ENCODE measurements around the gene GALK1. TPM values are rescaled to one million over a fixed set of nuclear protein-coding genes. Genes with fewer than 3 reads are reported as not detected.
A peak's percentile ranks its signal among the peaks of the same experiment; 100 is the strongest.

Gene GALK1
- total and polyA plus RNA-seq, 3 experiments from 2014 or later, result 19.7 to 39.7 (median 33.2) TPM

GRCh38 chr17:75809631-75810111 lies 44.7 kb upstream of the GALK1 start:
- Mint-ChIP-seq H3K4me3 (no peak overlapping the region), H3K27ac (no peak overlapping the region), H3K9me3 (no peaks in the 10 kb centered on the region), H3K4me1 (peaks cover 0 to 4% (median 2%) of the 10 kb centered on the region in 3 donors), H3K36me3 (peaks cover 0 to 54% (median 0%) of the 10 kb centered on the region in 3 donors), H3K27me3 (no peaks in the 10 kb centered on the region)
- Histone ChIP-seq H3K4me3 (ENCODE audit: low read length) (no peak overlapping the region), H3K36me3 (ENCODE audit: insufficient read depth, low read length) (peaks cover 10% of the 10 kb centered on the region), H3K27me3 (ENCODE audit: insufficient read depth, low read length, poor library complexity, severe bottlenecking) (no peaks in the 10 kb centered on the region), H3K4me1 (ENCODE audit: insufficient read depth, low read length) (no peaks in the 10 kb centered on the region), H3K27ac (ENCODE audit: low read depth, low read length) (no peak overlapping the region), H3K9me3 (ENCODE audit: low read length) (no peaks in the 10 kb centered on the region)
- DNase-seq, result peak in 1 of 5 donors; percentile 39
- ChIA-PET POLR2A (no interaction called here), CTCF (no interaction called here)

- H3K4me1 Mint-ChIP-seq, result peaks cover 0 to 5% (median 2%) of the 10 kb centered on the region in 3 donors
- H3K27ac Mint-ChIP-seq, result peak overlapping the region in 2 of 8 donors; percentile 36 to 75
- no peak overlapping the region for H3K4me3 ChIP-seq (ENCODE audit: low read length)
- H3K36me3 Mint-ChIP-seq, result peaks cover 0 to 49% (median 0%) of the 10 kb centered on the region in 3 donors
- H3K4me1 ChIP-seq (ENCODE audit: insufficient read depth, low read length), result no peaks in the 10 kb centered on the region
- no peaks in the 10 kb centered on the region for H3K27me3 ChIP-seq (ENCODE audit: insufficient read depth, low read length, poor library complexity, severe bottlenecking)
- no peak overlapping the region for H3K27ac ChIP-seq (ENCODE audit: low read depth, low read length)
- H3K27me3 Mint-ChIP-seq, result no peaks in the 10 kb centered on the region
- H3K9me3 Mint-ChIP-seq, result no peaks in the 10 kb centered on the region
- ChIA-PET POLR2A (interaction anchor here (0.6 kb wide), 1 partner anchor 24 kb away, joined by 6 read pairs; the partner anchor contains the start of gene UNK), CTCF (no interaction called here)
- H3K4me3 Mint-ChIP-seq, result no peak overlapping the region
- H3K36me3 ChIP-seq (ENCODE audit: insufficient read depth, low read length), result peaks cover 10% of the 10 kb centered on the region
- H3K9me3 ChIP-seq (ENCODE audit: low read length), result no peaks in the 10 kb centered on the region
- peak in 1 of 5 donors; percentile 22 for DNase-seq
Observed at GRCh38 chr17:75808905-75809621, 44.1 kb upstream of the GALK1 start.

GRCh38 chr17:75808549-75808904 lies 43.5 kb upstream of the GALK1 start:
- Mint-ChIP-seq H3K9me3 (no peaks in the 10 kb centered on the region), H3K36me3 (peaks cover 0 to 45% (median 0%) of the 10 kb centered on the region in 3 donors), H3K27ac (peak overlapping the region in 4 of 8 donors; percentile 1 to 88 (median 80)), H3K4me1 (peaks cover 3 to 10% (median 5%) of the 10 kb centered on the region in 3 donors), H3K27me3 (no peaks in the 10 kb centered on the region), H3K4me3 (no peak overlapping the region)
- CTCF ChIA-PET, result no interaction called here
- Histone ChIP-seq H3K27ac (ENCODE audit: low read depth, low read length) (no peak overlapping the region), H3K27me3 (ENCODE audit: insufficient read depth, low read length, poor library complexity, severe bottlenecking) (no peaks in the 10 kb centered on the region), H3K9me3 (ENCODE audit: low read length) (no peaks in the 10 kb centered on the region), H3K4me3 (ENCODE audit: low read length) (no peak overlapping the region), H3K4me1 (ENCODE audit: insufficient read depth, low read length) (no peaks in the 10 kb centered on the region), H3K36me3 (ENCODE audit: insufficient read depth, low read length) (peaks cover 10% of the 10 kb centered on the region)
- POLR2A ChIA-PET, result no interaction called here
- peak in 1 of 5 donors; percentile 1 for DNase-seq

GRCh38 chr17:75807861-75808260 lies 42.9 kb upstream of the GALK1 start:
- Histone ChIP-seq H3K4me3 (ENCODE audit: low read length) (no peak overlapping the region), H3K4me1 (ENCODE audit: insufficient read depth, low read length) (no peaks in the 10 kb centered on the region), H3K27me3 (ENCODE audit: insufficient read depth, low read length, poor library complexity, severe bottlenecking) (no peaks in the 10 kb centered on the region), H3K27ac (ENCODE audit: low read depth, low read length) (no peak overlapping the region), H3K36me3 (ENCODE audit: insufficient read depth, low read length) (peaks cover 8% of the 10 kb centered on the region), H3K9me3 (ENCODE audit: low read length) (no peaks in the 10 kb centered on the region)
- DNase-seq, result peak in 1 of 5 donors; percentile 27
- ChIA-PET POLR2A (no interaction called here), CTCF (interaction anchor here (0.8 kb wide), 1 partner anchor 15 kb away, joined by 3 read pairs; no protein-coding TSS in a partner anchor)
- Mint-ChIP-seq H3K9me3 (no peaks in the 10 kb centered on the region), H3K4me1 (peaks cover 4 to 12% (median 9%) of the 10 kb centered on the region in 3 donors), H3K4me3 (no peak overlapping the region), H3K27ac (peak overlapping the region in 1 of 8 donors; percentile 73), H3K36me3 (peaks cover 0 to 44% (median 0%) of the 10 kb centered on the region in 3 donors), H3K27me3 (no peaks in the 10 kb centered on the region)

GRCh38 chr17:75806822-75807500 lies 42.0 kb upstream of the GALK1 start:
- peak in 1 of 5 donors; percentile 35 for DNase-seq
- Mint-ChIP-seq H3K9me3 (no peaks in the 10 kb centered on the region), H3K27ac (peak overlapping the region in 2 of 8 donors; percentile 87 to 90), H3K4me3 (no peak overlapping the region), H3K4me1 (peaks cover 4 to 12% (median 9%) of the 10 kb centered on the region in 3 donors), H3K27me3 (no peaks in the 10 kb centered on the region), H3K36me3 (peaks cover 0 to 37% (median 0%) of the 10 kb centered on the region in 3 donors)
- Histone ChIP-seq H3K27me3 (ENCODE audit: insufficient read depth, low read length, poor library complexity, severe bottlenecking) (no peaks in the 10 kb centered on the region), H3K27ac (ENCODE audit: low read depth, low read length) (no peak overlapping the region), H3K4me1 (ENCODE audit: insufficient read depth, low read length) (no peaks in the 10 kb centered on the region), H3K9me3 (ENCODE audit: low read length) (no peaks in the 10 kb centered on the region), H3K4me3 (ENCODE audit: low read length) (no peak overlapping the region), H3K36me3 (ENCODE audit: insufficient read depth, low read length) (peaks cover 4% of the 10 kb centered on the region)
- POLR2A ChIA-PET, result no interaction called here
- CTCF ChIA-PET, result interaction anchor here (0.8 kb wide), 1 partner anchor 16 kb away, joined by 3 read pairs; no protein-coding TSS in a partner anchor

- H3K9me3 ChIP-seq (ENCODE audit: low read length), result no peaks in the 10 kb centered on the region
- Mint-ChIP-seq H3K27me3 (no peaks in the 10 kb centered on the region), H3K4me3 (no peak overlapping the region), H3K36me3 (peaks cover 0 to 28% (median 5%) of the 10 kb centered on the region in 3 donors), H3K27ac (peak overlapping the region in 1 of 8 donors; percentile 27), H3K9me3 (no peaks in the 10 kb centered on the region), H3K4me1 (peaks cover 6 to 20% (median 9%) of the 10 kb centered on the region in 3 donors)
- no peak for DNase-seq
- no peak overlapping the region for H3K4me3 ChIP-seq (ENCODE audit: low read length)
- ChIA-PET CTCF (interaction anchor here (0.8 to 2.7 kb wide), 4 partner anchors 9 to 170 kb away, joined by 3 to 7 read pairs (median 3); partner anchors contain the start of gene SMIM5), POLR2A (interaction anchor here (1.1 to 1.4 kb wide), 2 partner anchors 16 to 19 kb away, joined by 3 read pairs; no protein-coding TSS in a partner anchor)
- H3K36me3 ChIP-seq (ENCODE audit: insufficient read depth, low read length), result peaks cover 3% of the 10 kb centered on the region
- no peak overlapping the region for H3K27ac ChIP-seq (ENCODE audit: low read depth, low read length)
- no peaks in the 10 kb centered on the region for H3K27me3 ChIP-seq (ENCODE audit: insufficient read depth, low read length, poor library complexity, severe bottlenecking)
- H3K4me1 ChIP-seq (ENCODE audit: insufficient read depth, low read length), result no peaks in the 10 kb centered on the region
Observed at GRCh38 chr17:75803883-75804282, 38.9 kb upstream of the GALK1 start.

- Histone ChIP-seq H3K36me3 (ENCODE audit: insufficient read depth, low read length) (peaks cover 17% of the 10 kb centered on the region), H3K9me3 (ENCODE audit: low read length) (no peaks in the 10 kb centered on the region), H3K4me1 (ENCODE audit: insufficient read depth, low read length) (no peaks in the 10 kb centered on the region), H3K4me3 (ENCODE audit: low read length) (no peak overlapping the region), H3K27me3 (ENCODE audit: insufficient read depth, low read length, poor library complexity, severe bottlenecking) (no peaks in the 10 kb centered on the region), H3K27ac (ENCODE audit: low read depth, low read length) (no peak overlapping the region)
- Mint-ChIP-seq H3K9me3 (no peaks in the 10 kb centered on the region), H3K36me3 (peaks cover 0 to 50% (median 8%) of the 10 kb centered on the region in 3 donors), H3K4me1 (peaks cover 9 to 27% (median 22%) of the 10 kb centered on the region in 3 donors), H3K27ac (peak overlapping the region in 2 of 8 donors; percentile 57 to 77), H3K27me3 (no peaks in the 10 kb centered on the region), H3K4me3 (no peak overlapping the region)
- CTCF ChIA-PET, result interaction anchor here (1.2 kb wide), 1 partner anchor 97 kb away, joined by 3 read pairs; the partner anchor contains the start of gene TRIM65
- no peak for DNase-seq
- POLR2A ChIA-PET, result no interaction called here
Observed at GRCh38 chr17:75799402-75799801, 34.4 kb upstream of the GALK1 start.

Measured in CD8-positive, alpha-beta memory T cell (primary cell).